H1 (cell line): ENCODE measurements around the gene LAMTOR5. TPM values are rescaled to one million over a fixed set of nuclear protein-coding genes. Genes with fewer than 3 reads are reported as not detected.

Experiments used
- CTCF ChIA-PET: fragments of 300-600 bp; sonication (Branson Sonifier 250); formaldehyde crosslinking; loops from one replicate; lab custom pipeline; 2021; ENCODE audit not compliant: partially characterized antibody; lab: Charles Lee
- POLR2A ChIA-PET: fragments of 300-600 bp; sonication (Branson Sonifier 250); formaldehyde crosslinking; loops from one replicate; lab custom pipeline; 2021; ENCODE audit warnings: inconsistent platforms; ENCODE audit not compliant: partially characterized antibody; lab: Charles Lee
- DNase-seq, 2 experiments: peaks; one replicate each; pipeline versions ENCODE4 v3.0.0 to v3.0.0-alpha.2; 2010 to 2022; ENCODE audit warnings: low spot score in 2 of 2, low read depth in 1 of 2, mixed read lengths in 1 of 2
- FAIRE-seq: peaks from 2 replicates; lab custom pipeline; 2011; peaks lifted over from hg19 to GRCh38; lab: Jason Lieb, UNC
- H2AFZ ChIP-seq: 2 replicates; pipeline ENCODE4 v1.8.1; 2012; ENCODE audit warnings: low read length, inconsistent platforms
- H2AK5ac ChIP-seq: 2 replicates; pipeline ENCODE4 v1.6.1; 2013; ENCODE audit warnings: low read depth, low read length
- H2BK120ac ChIP-seq: replicated peaks from 2 replicates; pipeline ENCODE3; 2013; ENCODE audit warnings: low read depth, low read length, inconsistent platforms
- H2BK12ac ChIP-seq: 2 replicates; pipeline ENCODE4 v1.6.1; 2013; ENCODE audit warnings: low read depth, low read length
- H2BK15ac ChIP-seq: 2 replicates; pipeline ENCODE4 v1.6.1; 2013; ENCODE audit warnings: low read length
- H2BK20ac ChIP-seq: 2 replicates; pipeline ENCODE4 v1.6.1; 2013; ENCODE audit warnings: low read length
- H2BK5ac ChIP-seq: 2 replicates; pipeline ENCODE4 v1.6.1; 2013; ENCODE audit warnings: low read depth, low read length
- H3K14ac ChIP-seq: 2 replicates; pipeline ENCODE4 v1.6.1; 2013; ENCODE audit warnings: inconsistent platforms; ENCODE audit not compliant: insufficient read length
- H3K18ac ChIP-seq: 2 replicates; pipeline ENCODE4 v1.6.1; 2013; ENCODE audit warnings: low read length; ENCODE audit errors: extremely low read depth
- H3K23ac ChIP-seq: 2 replicates; pipeline ENCODE4 v1.6.1; 2013; ENCODE audit warnings: inconsistent platforms; ENCODE audit not compliant: insufficient read length
- H3K23me2 ChIP-seq: 2 replicates; pipeline ENCODE4 v1.6.1; 2013; ENCODE audit warnings: low read depth, low read length
- H3K27ac ChIP-seq: 2 replicates; pipeline ENCODE4 v1.6.1; 2011; ENCODE audit warnings: low read depth, low read length, inconsistent platforms
- H3K27me3 ChIP-seq, 4 experiments: replicated peaks in 1 of 4; 1 replicate in 1 of 4; 2 replicates in 3 of 4; pipeline versions ENCODE4 v1.6.1 to v1.8.1; 2011 to 2013; ENCODE audit warnings: low read length in 3 of 4, mild to moderate bottlenecking in 3 of 4, inconsistent platforms in 2 of 4, mixed read lengths in 2 of 4, moderate library complexity in 1 of 4; ENCODE audit not compliant: control insufficient read depth in 3 of 4, insufficient read depth in 3 of 4; ENCODE audit errors: extremely low read depth in 1 of 4
- H3K36me3 ChIP-seq, 4 experiments: 2 replicates each; pipeline versions ENCODE4 v1.6.1 to v1.8.1; 2011 to 2013; ENCODE audit warnings: mild to moderate bottlenecking in 4 of 4, low read length in 3 of 4, moderate library complexity in 2 of 4, control low read depth in 1 of 4, inconsistent platforms in 1 of 4; ENCODE audit not compliant: insufficient read depth in 4 of 4, control insufficient read depth in 2 of 4
- H3K4ac ChIP-seq: replicated peaks from 2 replicates; pipeline ENCODE3; 2013; ENCODE audit warnings: low read length, low read depth, mixed read lengths, inconsistent platforms; ENCODE audit not compliant: insufficient read length
- H3K4me1 ChIP-seq, 4 experiments: replicated peaks in 1 of 4; 1 replicate in 1 of 4; 2 replicates in 3 of 4; pipeline versions ENCODE4 v1.6.1 to v1.8.1; 2011 to 2013; ENCODE audit warnings: low read length in 3 of 4, inconsistent platforms in 2 of 4, mixed read lengths in 1 of 4; ENCODE audit not compliant: insufficient read depth in 4 of 4, control insufficient read depth in 3 of 4
- H3K4me2 ChIP-seq, 2 experiments: 2 replicates each; pipeline versions ENCODE4 v1.6.1 to v1.8.1; 2011 to 2013; ENCODE audit warnings: low read depth in 2 of 2, low read length in 2 of 2, control low read depth in 1 of 2, inconsistent platforms in 1 of 2, mild to moderate bottlenecking in 1 of 2; ENCODE audit not compliant: insufficient read depth in 1 of 2
- H3K4me3 ChIP-seq, 4 experiments: fragments of 200-600, 300-600 bp in 1 of 4; sonication (generic), shearing (Covaris generic), sonication (Bioruptor Twin) in 1 of 4; 2 replicates each; pipeline versions ENCODE4 v1.5.1 to v1.8.1; 2011 to 2016; ENCODE audit warnings: low read length in 4 of 4, low read depth in 3 of 4, control low read depth in 2 of 4, inconsistent platforms in 2 of 4, mild to moderate bottlenecking in 2 of 4, mixed read lengths in 1 of 4, moderate library complexity in 1 of 4; ENCODE audit not compliant: insufficient read depth in 2 of 4; ENCODE audit errors: extremely low read depth in 1 of 4
- H3K56ac ChIP-seq: replicated peaks from 2 replicates; pipeline ENCODE3; 2013; ENCODE audit warnings: low read depth, mild to moderate bottlenecking, mixed read lengths, low read length, inconsistent platforms; ENCODE audit not compliant: insufficient read length
- H3K79me1 ChIP-seq: 2 replicates; pipeline ENCODE4 v1.6.1; 2013; ENCODE audit warnings: low read depth, low read length, control low read depth
- H3K79me2 ChIP-seq, 2 experiments: 2 replicates each; pipeline versions ENCODE4 v1.6.1 to v1.8.1; 2012 to 2013; ENCODE audit warnings: low read length in 2 of 2, mild to moderate bottlenecking in 2 of 2, inconsistent platforms in 1 of 2; ENCODE audit not compliant: insufficient read depth in 2 of 2, control insufficient read depth in 1 of 2
- H3K9ac ChIP-seq, 4 experiments: replicated peaks in 1 of 4; 1 replicate in 1 of 4; 2 replicates in 3 of 4; pipeline versions ENCODE4 v1.6.1 to v1.8.1; 2011 to 2013; ENCODE audit warnings: low read depth in 3 of 4, low read length in 3 of 4, control low read depth in 2 of 4, mild to moderate bottlenecking in 2 of 4, moderate library complexity in 2 of 4, inconsistent platforms in 1 of 4; ENCODE audit errors: extremely low read depth in 1 of 4
- H3K9me3 ChIP-seq, 2 experiments: 2 replicates each; pipeline versions ENCODE4 v1.6.1 to v1.8.1; 2012 to 2013; ENCODE audit warnings: mild to moderate bottlenecking in 2 of 2, moderate library complexity in 2 of 2, control low read depth in 1 of 2, inconsistent platforms in 1 of 2, low read depth in 1 of 2, low read length in 1 of 2, mixed read lengths in 1 of 2; ENCODE audit not compliant: insufficient read depth in 2 of 2
- H4K20me1 ChIP-seq, 2 experiments: replicated peaks in 1 of 2; 2 replicates each; pipeline versions ENCODE3 to v1.8.1; 2011 to 2013; ENCODE audit warnings: inconsistent platforms in 2 of 2, low read length in 2 of 2, mild to moderate bottlenecking in 1 of 2; ENCODE audit not compliant: insufficient read depth in 2 of 2, control insufficient read depth in 1 of 2
- H4K5ac ChIP-seq: 2 replicates; pipeline ENCODE4 v1.6.1; 2013; ENCODE audit warnings: low read length, low read depth, mixed read lengths, inconsistent platforms; ENCODE audit not compliant: insufficient read length
- H4K8ac ChIP-seq: 2 replicates; pipeline ENCODE4 v1.8.0; 2013; ENCODE audit warnings: mild to moderate bottlenecking, moderate library complexity, low read length, inconsistent platforms; ENCODE audit not compliant: insufficient read depth; ENCODE audit errors: extremely low read depth
- H4K91ac ChIP-seq: replicated peaks from 2 replicates; pipeline ENCODE3; 2013; ENCODE audit warnings: low read length, mixed read lengths, inconsistent platforms; ENCODE audit not compliant: insufficient read length
- HDAC6 ChIP-seq: IDR thresholded peaks from one replicate; pipeline ENCODE4 v1.7.1; 2012; ENCODE audit warnings: low read depth, mild to moderate bottlenecking, inconsistent platforms, low read length, moderate library complexity
- POU5F1 ChIP-seq: IDR thresholded peaks from 2 replicates; pipeline ENCODE4 v1.6.1; 2011; ENCODE audit warnings: low read depth, mild to moderate bottlenecking, low read length, moderate library complexity
- SIX5 ChIP-seq: IDR thresholded peaks from 2 replicates; pipeline ENCODE4 v1.6.1; 2011; ENCODE audit warnings: mild to moderate bottlenecking, low read depth, low read length
- TAF7 ChIP-seq: optimal IDR thresholded peaks from 2 replicates; pipeline ENCODE3; 2011; ENCODE audit warnings: low read depth, mild to moderate bottlenecking, inconsistent platforms, low read length, moderate library complexity, borderline replicate concordance
- USF2 ChIP-seq: IDR thresholded peaks from 2 replicates; pipeline ENCODE4 v1.6.1; 2011; ENCODE audit warnings: low read length, improper control_type of control experiment
- WGBS, 2 experiments: shearing (Covaris generic) in 1 of 2; methylation state at CpG; one replicate each; pipeline versions ENCODE4 v1.1.6 to v1.1.7; 2013 to 2015; ENCODE audit warnings: low lambda C conversion rate in 2 of 2, mixed read lengths in 2 of 2, inconsistent platforms in 1 of 2, low coverage in 1 of 2, missing lambda C conversion rate in 1 of 2; ENCODE audit not compliant: insufficient replicate concordance in 2 of 2, insufficient coverage in 1 of 2, insufficient read length in 1 of 2; ENCODE audit errors: extremely low coverage in 1 of 2, missing lambda C conversion rate in 1 of 2; 5-methylcytosine and 5-hydroxymethylcytosine counted together
- polyA plus RNA-seq, 7 experiments: library from polyadenylated mRNA; depleted of rRNA in 3 of 7; stranded (reverse) in 5 of 7; unstranded in 2 of 7; fragments of >200 nt in 5 of 7; fragments of 200-250 nt in 2 of 7; gene quantifications; 1 replicate in 5 of 7; 2 replicates in 1 of 7; 4 replicates in 1 of 7; pipeline versions ENCODE4 v1.2.1 to v1.2.3, GENCODE V29; 2011 to 2013; ENCODE audit warnings: missing spikeins in 2 of 7, mixed read lengths in 2 of 7
- total RNA-seq: library from RNA; stranded (reverse); fragmentation: NEBNext Ultra II Directional; extraction: Animal tissue kit (Norgen Biotek cat#: 25700); gene quantifications from 2 replicates; pipeline ENCODE4 v1.2.1, GENCODE V29; 2021

Gene LAMTOR5
- total and polyA plus RNA-seq, 2 of the 8 experiments (the other 6 are each of a cell fraction or from before 2014, with no cell fraction given): 84.4 to 297 TPM

- Histone ChIP-seq H2AFZ (no peak overlapping the region), H3K9me3 (no peaks in the 10 kb centered on the region), H3K36me3 (no peaks in the 10 kb centered on the region), H4K5ac (no peak overlapping the region), H3K14ac (no peak overlapping the region), H2BK12ac (no peak overlapping the region), H3K4me1 (no peaks in the 10 kb centered on the region; a peak in 1 of 7 replicates), H2BK20ac (no peak overlapping the region), H4K91ac (no peak overlapping the region), H4K20me1 (no peaks in the 10 kb centered on the region), H3K56ac (no peak overlapping the region), H3K4ac (no peak overlapping the region), H4K8ac (no peak overlapping the region), H3K27ac (no peak overlapping the region), H3K23me2 (no peaks in the 10 kb centered on the region), H3K4me3 (no peak overlapping the region), H3K79me1 (no peaks in the 10 kb centered on the region), H3K79me2 (no peaks in the 10 kb centered on the region), H3K9ac (no peak overlapping the region), H3K27me3 (no peaks in the 10 kb centered on the region), H2BK120ac (no peak overlapping the region), H2AK5ac (no peak overlapping the region), H3K18ac (no peak overlapping the region), H2BK15ac (no peak overlapping the region), H3K4me2 (no peak overlapping the region), H3K23ac (no peak overlapping the region), H2BK5ac (no peak overlapping the region)
- TF ChIP-seq USF2: no peak
- TF ChIP-seq TAF7: no peak
- no peak for TF ChIP-seq HDAC6
- TF ChIP-seq POU5F1: no peak
- TF ChIP-seq SIX5: no peak
- POLR2A ChIA-PET: no interaction called here
- 83% methylated on average over 4 of the region's 4 CpGs; no CpG with 5 or more reads in 1 of the 2 experiments for WGBS, 2 experiments
- FAIRE-seq (no peak), DNase-seq (no peak)
- CTCF ChIA-PET: interaction anchor here (0.9 to 25.2 kb wide), 3 partner anchors 16 to 224 kb away, joined by 3 to 465 read pairs (median 65); partner anchors contain the start of gene PROK1
Measured at GRCh38 chr1:110426854-110427253, 19.4 kb upstream of the LAMTOR5 start.
